GM12892 (cell line): ENCODE measurements around the gene SUSD2.

Source experiments
- POLR2A ChIP-seq: IDR thresholded peaks from 2 replicates; pipeline ENCODE4 v1.6.1; 2011; ENCODE audit warnings: low read depth, low read length, control low read depth
- POLR2AphosphoS5 ChIP-seq: IDR thresholded peaks from 2 replicates; pipeline ENCODE4 v1.6.1; 2011; ENCODE audit warnings: low read depth, low read length, control low read depth
- TAF1 ChIP-seq: IDR thresholded peaks from 2 replicates; pipeline ENCODE4 v1.6.1; 2011; ENCODE audit warnings: low read depth, mild to moderate bottlenecking, control low read depth, low read length, borderline replicate concordance

GRCh38 chr22:24187731-24188644 lies 6.7 kb downstream of the SUSD2 start:
- TF ChIP-seq POLR2A (no peak), POLR2AphosphoS5 (no peak), TAF1 (no peak)
